Keratinocyte (primary cell): ENCODE results near the gene R3HDM2. TPM values are rescaled to one million over a fixed set of nuclear protein-coding genes. Genes with fewer than 3 reads are reported as not detected.
"Not testable (repeated sequence)": the region's sequence is repeated elsewhere in the genome, so short reads cannot be mapped to it uniquely, and the experiment has no call there.

ENCODE experiments used
- DNase-seq: peaks from one replicate; pipeline ENCODE4 v3.0.0-alpha.2; 2011; ENCODE audit warnings: low read depth, missing footprints, low spot score
- FAIRE-seq: peaks from 2 replicates; lab custom pipeline; 2011; peaks lifted over from hg19 to GRCh38; lab: Jason Lieb, UNC
- H2AFZ ChIP-seq: 2 replicates; pipeline ENCODE4 v1.6.0; 2012; ENCODE audit warnings: low read length, control low read depth, inconsistent platforms; ENCODE audit not compliant: control insufficient read depth
- H3K27ac ChIP-seq: 2 replicates; pipeline ENCODE4 v1.5.1; 2011; ENCODE audit warnings: low read length; ENCODE audit not compliant: control insufficient read depth, insufficient read depth
- H3K27me3 ChIP-seq: 3 replicates; pipeline ENCODE4 v1.6.0; 2011; ENCODE audit warnings: low read length; ENCODE audit not compliant: control insufficient read depth, insufficient read depth; ENCODE audit errors: extremely low read depth
- H3K36me3 ChIP-seq, 2 experiments: 2 replicates in 1 of 2; 3 replicates in 1 of 2; pipeline ENCODE4 v1.5.1; 2011; ENCODE audit warnings: low read length in 2 of 2, mild to moderate bottlenecking in 1 of 2; ENCODE audit not compliant: control insufficient read depth in 2 of 2, insufficient read depth in 2 of 2; ENCODE audit errors: extremely low read depth in 1 of 2
- H3K4me1 ChIP-seq: 3 replicates; pipeline ENCODE4 v1.5.1; 2011; ENCODE audit warnings: low read length; ENCODE audit not compliant: control insufficient read depth, insufficient read depth; ENCODE audit errors: extremely low read depth
- H3K4me2 ChIP-seq: 3 replicates; pipeline ENCODE4 v1.6.0; 2011; ENCODE audit warnings: low read depth, low read length; ENCODE audit not compliant: control insufficient read depth, insufficient read depth; ENCODE audit errors: extremely low read depth
- H3K4me3 ChIP-seq, 3 experiments: fragments of 200-600 bp in 1 of 3; sonication (generic) in 1 of 3; 2 replicates in 2 of 3; 3 replicates in 1 of 3; pipeline ENCODE4 v1.5.1; 2011 to 2016; ENCODE audit warnings: low read length in 3 of 3, mild to moderate bottlenecking in 3 of 3, control low read depth in 2 of 3, inconsistent platforms in 1 of 3, low read depth in 1 of 3, mixed read lengths in 1 of 3, mixed run types in 1 of 3, moderate library complexity in 1 of 3; ENCODE audit not compliant: control insufficient read depth in 2 of 3, insufficient read depth in 2 of 3; ENCODE audit errors: extremely low read depth in 1 of 3
- H3K79me2 ChIP-seq: 2 replicates; pipeline ENCODE4 v1.6.0; 2012; ENCODE audit warnings: low read length; ENCODE audit not compliant: control insufficient read depth, insufficient read depth
- H3K9ac ChIP-seq: 3 replicates; pipeline ENCODE4 v1.6.0; 2011; ENCODE audit warnings: low read length; ENCODE audit not compliant: control insufficient read depth, insufficient read depth; ENCODE audit errors: extremely low read depth
- H3K9me1 ChIP-seq: 3 replicates; pipeline ENCODE4 v1.6.0; 2011; ENCODE audit warnings: low read length; ENCODE audit not compliant: control insufficient read depth, insufficient read depth; ENCODE audit errors: extremely low read depth
- H3K9me3 ChIP-seq: 2 replicates; pipeline ENCODE4 v1.5.1; 2012; ENCODE audit warnings: low read depth, low read length; ENCODE audit not compliant: control insufficient read depth
- H4K20me1 ChIP-seq: 3 replicates; pipeline ENCODE4 v1.6.0; 2011; ENCODE audit warnings: low read length; ENCODE audit not compliant: control insufficient read depth, insufficient read depth; ENCODE audit errors: extremely low read depth
- CTCF ChIP-seq, 3 experiments: IDR thresholded peaks in 1 of 3; conservative IDR thresholded peaks in 1 of 3; optimal IDR thresholded peaks in 1 of 3; 2 replicates in 2 of 3; 3 replicates in 1 of 3; pipeline versions ENCODE3 to v1.5.1; 2011; ENCODE audit warnings: low read length in 3 of 3, mild to moderate bottlenecking in 3 of 3, moderate library complexity in 2 of 3, control low read depth in 1 of 3, inconsistent platforms in 1 of 3; ENCODE audit not compliant: insufficient read depth in 2 of 3; ENCODE audit errors: extremely low read depth in 1 of 3
- EZH2 ChIP-seq: IDR thresholded peaks from one replicate; pipeline ENCODE4 v1.6.1; 2012; ENCODE audit warnings: inconsistent platforms, mild to moderate bottlenecking, low read length, moderate library complexity
- dilution Hi-C: fragments of 300-500 bp; cut with MboI; formaldehyde crosslinking; loops from one replicate; pipeline ENCODE4 v1.7.0; 2020; ENCODE audit warnings: low sequenced_read_pairs; ENCODE audit not compliant: extremely low pct_ligation_motif_present
- polyA plus RNA-seq, 5 experiments: library from polyadenylated mRNA; depleted of rRNA in 3 of 5; stranded (reverse) in 3 of 5; stranded (forward) in 1 of 5; unstranded in 1 of 5; fragments of >200 nt; gene quantifications; 1 replicate in 1 of 5; 2 replicates in 3 of 5; 3 replicates in 1 of 5; pipeline versions ENCODE4 v1.2.1 to v1.2.3, GENCODE V29; 2011 to 2012; ENCODE audit warnings: missing spikeins in 2 of 5, low read depth in 1 of 5, low replicate concordance in 1 of 5

Gene R3HDM2
- polyA plus RNA-seq, 1 donor (not counting 4 experiments of a cell fraction or from before 2014, with no cell fraction given) = 11.1 TPM

- Histone ChIP-seq H3K27ac (no peak overlapping the region), H3K9me1 (no peaks in the 10 kb centered on the region), H3K79me2 (no peaks in the 10 kb centered on the region), H3K9ac (no peak overlapping the region), H3K4me2 (no peak overlapping the region), H2AFZ (no peak overlapping the region), H3K27me3 (no peaks in the 10 kb centered on the region), H3K4me3 (no peak overlapping the region), H3K9me3 (no peaks in the 10 kb centered on the region), H3K36me3 (peaks cover 4 to 8% of the 10 kb centered on the region in 2 experiments), H3K4me1 (no peaks in the 10 kb centered on the region), H4K20me1 (no peaks in the 10 kb centered on the region)
- TF ChIP-seq CTCF (optimal IDR thresholded peaks at IDR 0.05 in 1 of 3, IDR thresholded peaks at IDR 0.05 in 1 of 3, conservative IDR thresholded peaks at IDR 0.05 in 1 of 3; ENCODE audit: extremely low read depth in 1 of 3, insufficient read depth in 2 of 3, low read length in 3 of 3) = no peak
- TF ChIP-seq EZH2 = no peak
- DNase-seq (no peak), FAIRE-seq (no peak)
- dilution Hi-C loops = no loop called here
Observed at GRCh38 chr12:57296291-57296690, 134.6 kb downstream of the R3HDM2 start.

GRCh38 chr12:57282073-57282472 lies 148.8 kb downstream of the R3HDM2 start:
- H3K79me2 ChIP-seq, H4K20me1 ChIP-seq, H3K9me3 ChIP-seq, FAIRE-seq, H3K27me3 ChIP-seq, H3K9ac ChIP-seq, H3K4me3 ChIP-seq, H2AFZ ChIP-seq, H3K4me2 ChIP-seq, dilution Hi-C loops, H3K9me1 ChIP-seq, H3K27ac ChIP-seq, DNase-seq: not testable (repeated sequence)
- peaks cover 14% of the 10 kb centered on the region for H3K4me1 ChIP-seq
- H3K36me3 ChIP-seq = peaks cover 8 to 13% of the 10 kb centered on the region in 2 experiments
